ENCODE measurements around the gene MST1. TPM values are rescaled to one million over a fixed set of nuclear protein-coding genes. Genes with fewer than 3 reads are reported as not detected.

The MST1 gene
- total RNA-seq, result 3.1 and 3.6 TPM in 2 replicates

GRCh38 chr3:49689046-49689907, at the start of gene MST1, which contains the start of gene RNF123:
Gene MST1 (minus strand): TSS chr3:49689474. CDS start chr3:49688691, 783 bp downstream.
Gene RNF123 (plus strand): TSS chr3:49689557. CDS start chr3:49691166, 1,609 bp downstream.

DNA sequence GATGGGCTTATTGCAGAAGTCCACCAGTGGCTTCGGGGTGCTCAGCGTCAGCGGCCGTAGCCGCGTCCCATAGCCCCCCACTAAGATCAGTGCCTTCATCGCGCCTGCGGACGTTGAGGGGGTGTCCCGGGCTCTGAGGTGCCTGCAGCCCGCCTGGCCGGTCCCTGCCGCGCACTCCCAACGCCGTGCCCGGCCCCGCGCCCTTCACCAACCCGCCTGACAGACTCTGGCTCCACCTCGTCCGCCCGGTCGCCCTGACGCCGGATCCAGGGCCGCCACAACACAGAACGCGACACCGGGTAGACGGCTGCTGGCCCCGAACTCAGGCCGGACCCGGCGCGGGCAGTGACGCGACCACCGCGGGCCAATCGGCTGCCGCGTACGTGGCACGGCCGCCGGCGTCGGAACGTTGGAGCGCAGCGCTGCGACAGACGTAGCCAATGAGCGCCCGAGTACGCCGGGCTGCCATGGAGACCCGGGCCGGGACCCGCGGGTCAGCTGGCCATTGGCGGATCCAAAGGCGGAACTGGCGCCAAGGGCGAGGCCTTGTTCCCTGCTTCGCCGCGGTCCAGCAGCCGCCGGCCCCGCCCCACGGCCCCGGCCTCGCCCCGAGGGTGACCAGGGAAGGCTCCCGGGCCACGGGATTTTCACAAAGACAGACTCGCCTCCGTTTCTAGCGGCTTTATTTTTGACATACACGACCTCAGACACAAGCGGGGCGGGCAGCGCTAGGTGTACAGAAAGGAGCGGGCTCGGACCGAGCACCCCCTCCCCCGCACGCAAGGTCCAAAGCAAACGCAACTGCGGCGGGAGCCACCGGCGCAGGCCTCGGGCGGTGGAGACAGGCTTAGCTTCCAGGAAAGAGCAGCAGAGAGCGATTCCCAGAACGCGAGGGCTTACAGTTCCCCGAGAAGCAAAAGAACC, 34.6 kb upstream of the MST1 start, which contains the start of gene GMPPB:
Gene GMPPB (minus strand): TSS at position 324 of the 924 bp plus-strand sequence. CDS start 225 bp downstream, at position 99.

DNA sequence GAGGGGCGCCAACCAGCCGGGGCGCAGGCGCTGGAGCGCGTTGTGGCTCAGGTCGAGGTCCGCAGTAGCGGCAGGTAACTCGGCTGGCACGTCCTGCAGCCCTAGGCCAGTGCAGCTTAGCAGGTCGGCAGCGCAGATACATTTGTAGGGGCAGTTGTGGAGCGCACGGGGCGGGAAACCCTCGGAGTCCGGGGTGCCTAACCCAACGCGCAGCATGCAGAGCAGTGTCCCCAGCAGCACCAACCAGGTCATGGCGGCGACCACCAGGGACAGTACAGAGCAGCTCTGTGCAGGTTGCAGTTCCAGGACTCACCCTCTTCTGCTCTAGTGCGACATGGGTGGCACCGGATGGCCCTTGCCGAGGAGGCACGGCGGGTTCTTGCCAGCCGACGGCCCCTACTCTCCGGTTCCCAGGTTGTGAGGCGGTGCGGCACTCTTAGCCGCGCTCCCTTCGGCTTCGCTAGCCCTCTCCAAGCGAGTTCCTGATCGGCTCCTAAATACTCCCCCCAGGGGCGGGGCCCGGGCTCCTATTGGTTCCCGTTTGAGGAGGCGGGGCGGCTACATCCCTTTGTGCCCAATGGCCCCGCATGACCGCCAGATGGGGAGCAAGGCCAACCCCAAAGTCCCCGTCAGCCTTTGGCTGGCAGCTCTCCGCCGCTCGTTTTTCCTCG, 30.1 kb upstream of the MST1 start, which contains the start of gene AMIGO3:
Gene AMIGO3 (minus strand): TSS at position 471 of the 671 bp plus-strand sequence. CDS start 219 bp downstream, at position 252.

GRCh38 chr3:49673715-49674496, 15.4 kb downstream of the MST1 start, which contains the start of gene APEH:
Gene APEH (plus strand): TSS chr3:49674351. CDS start chr3:49674402, 51 bp downstream.

Small RNAs within 50 kb of the gene (small RNA-seq; reads per million reads assigned to genes)
- not detected for gene AMIGO3

Other genes starting within 250 kb of the MST1 start
- gene DAG1, start 219.2 kb downstream of the MST1 start, total RNA-seq, result 58.7 and 64.2 TPM in 2 replicates
- 0.22 and 0.26 TPM in 2 replicates for gene BSN, start 135.0 kb downstream of the MST1 start, total RNA-seq
- 70.7 and 85.2 TPM in 2 replicates for gene APEH, start 15.1 kb downstream of the MST1 start, total RNA-seq
- gene RNF123, start 83 bp upstream of the MST1 start, total RNA-seq, result 12.4 and 16.3 TPM in 2 replicates
- gene AMIGO3, start 30.2 kb upstream of the MST1 start, total RNA-seq, result 0.32 TPM in 1 of 2 replicates, not detected in the other
- gene GMPPB, start 34.5 kb upstream of the MST1 start, total RNA-seq, result 20.6 and 22.3 TPM in 2 replicates
- 39.3 and 40.9 TPM in 2 replicates for gene IP6K1, start 97.1 kb upstream of the MST1 start, total RNA-seq
- 0.13 TPM in 1 of 2 replicates, not detected in the other for gene CDHR4, start 110.4 kb upstream of the MST1 start, total RNA-seq
- gene INKA1, start 113.8 kb upstream of the MST1 start, total RNA-seq, result 2.5 and 2.8 TPM in 2 replicates
- 49.7 and 53.4 TPM in 2 replicates for gene UBA7, start 124.5 kb upstream of the MST1 start, total RNA-seq
- gene TRAIP, start 167.1 kb upstream of the MST1 start, total RNA-seq, result 2.1 and 3.1 TPM in 2 replicates
- gene CAMKV, start 180.4 kb upstream of the MST1 start, total RNA-seq, result not detected in 2 replicates
- 0.97 and 1.3 TPM in 2 replicates for gene MST1R, start 214.4 kb upstream of the MST1 start, total RNA-seq
- gene MON1A, start 240.3 kb upstream of the MST1 start, total RNA-seq, result 9.7 and 10.1 TPM in 2 replicates